Mesodermal cell (in vitro differentiated cells): Measurements from ENCODE around the gene LGR4.

ENCODE experiments used
- H3K27ac ChIP-seq: 2 replicates; pipeline ENCODE4 v1.7.0; 2013; ENCODE audit warnings: mild to moderate bottlenecking, low read depth, low read length, moderate library complexity; ENCODE audit not compliant: severe bottlenecking
- H3K36me3 ChIP-seq: 2 replicates; pipeline ENCODE4 v1.7.1; 2013; ENCODE audit warnings: mild to moderate bottlenecking, low read length, moderate library complexity; ENCODE audit not compliant: control insufficient read depth, insufficient read depth
- H3K4me1 ChIP-seq: one replicate; pipeline ENCODE4 v1.7.1; 2013; ENCODE audit warnings: mild to moderate bottlenecking, low read length; ENCODE audit not compliant: insufficient read depth, control insufficient read depth, poor library complexity, severe bottlenecking
- H3K4me3 ChIP-seq: 2 replicates; pipeline ENCODE4 v1.7.0; 2013; ENCODE audit warnings: low read length, control low read depth, mild to moderate bottlenecking; ENCODE audit not compliant: insufficient read depth, poor library complexity, severe bottlenecking; ENCODE audit errors: extremely low read depth
- H3K9me3 ChIP-seq: 2 replicates; pipeline ENCODE4 v1.7.1; 2013; ENCODE audit warnings: mild to moderate bottlenecking, low read length, moderate library complexity; ENCODE audit not compliant: control insufficient read depth
- WGBS, 2 experiments: methylation state at CpG; one replicate each; pipeline ENCODE4 v1.1.5; 2013; ENCODE audit warnings: missing lambda C conversion rate in 2 of 2; ENCODE audit not compliant: insufficient coverage in 2 of 2; 5-methylcytosine and 5-hydroxymethylcytosine counted together

LGR4 gene

DNA sequence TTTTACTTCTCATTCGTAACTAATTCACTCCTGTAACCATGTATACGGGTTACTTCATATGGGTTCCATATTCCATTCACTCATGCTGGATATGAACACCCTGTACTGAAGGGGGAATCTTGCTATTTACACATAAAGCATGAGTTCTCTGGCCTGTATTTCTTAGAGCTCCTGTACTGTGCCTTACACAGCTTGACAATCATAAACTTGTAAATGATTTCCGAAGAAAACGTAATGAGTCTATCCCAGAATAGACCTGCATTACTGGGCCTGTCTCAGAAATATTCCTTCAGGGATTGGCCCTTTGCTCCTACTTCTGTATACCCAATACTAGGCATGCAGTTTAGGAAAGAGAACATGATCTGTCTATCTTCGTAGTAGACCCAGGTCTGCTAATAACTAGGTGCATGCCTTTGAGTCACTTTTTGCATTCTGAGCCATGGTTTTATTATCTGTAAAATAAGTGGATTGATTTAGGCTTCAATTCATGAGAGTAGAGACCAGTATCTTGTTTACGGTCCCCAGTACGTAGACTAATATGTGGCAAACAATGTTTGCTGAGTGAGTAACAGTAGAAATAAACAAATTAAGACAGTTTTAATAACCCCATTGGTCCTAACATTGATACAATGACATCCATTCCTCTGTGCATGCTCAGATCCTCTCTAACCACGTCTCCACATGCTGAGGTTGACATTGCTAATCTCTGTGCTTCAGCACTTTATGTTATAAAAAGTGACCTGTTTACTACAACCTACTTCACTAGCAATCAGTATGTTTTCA, 110.8 kb downstream of the LGR4 start:
- no peak overlapping the region for H3K27ac ChIP-seq
- WGBS, 2 experiments, result 96 to 100% methylated on average over 3 of the region's 8 CpGs
- H3K4me1 ChIP-seq, result no peaks in the 10 kb centered on the region
- H3K36me3 ChIP-seq, result no peaks in the 10 kb centered on the region
- H3K4me3 ChIP-seq, result peak overlapping the region; percentile 73
- H3K9me3 ChIP-seq, result no peaks in the 10 kb centered on the region

DNA sequence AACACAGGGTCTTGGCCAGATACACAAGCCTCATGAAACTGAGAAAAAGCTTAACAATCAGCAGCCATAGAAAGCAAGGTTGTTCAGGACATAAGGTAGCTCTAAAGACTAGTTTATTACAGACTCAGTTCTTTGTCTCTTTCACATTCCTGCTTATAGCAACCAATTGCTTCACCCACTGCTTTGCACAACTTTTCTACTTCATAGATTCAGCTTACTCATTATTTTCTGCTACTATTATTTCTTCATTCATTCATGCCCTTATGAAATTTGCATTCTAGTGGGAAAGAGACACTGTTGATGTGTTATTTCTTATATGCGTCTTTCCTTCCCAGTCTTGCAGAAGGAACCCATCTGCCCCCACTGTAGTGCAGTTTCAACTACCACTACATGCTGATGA, 114.3 kb downstream of the LGR4 start:
- no peak overlapping the region for H3K4me3 ChIP-seq
- H3K27ac ChIP-seq, result no peak overlapping the region
- no peaks in the 10 kb centered on the region for H3K4me1 ChIP-seq
- WGBS, 2 experiments, result 100% methylated on average over 1 of the region's 1 CpG; no CpG with 5 or more reads in 1 of the 2 experiments
- H3K36me3 ChIP-seq, result no peaks in the 10 kb centered on the region
- H3K9me3 ChIP-seq, result no peaks in the 10 kb centered on the region

DNA sequence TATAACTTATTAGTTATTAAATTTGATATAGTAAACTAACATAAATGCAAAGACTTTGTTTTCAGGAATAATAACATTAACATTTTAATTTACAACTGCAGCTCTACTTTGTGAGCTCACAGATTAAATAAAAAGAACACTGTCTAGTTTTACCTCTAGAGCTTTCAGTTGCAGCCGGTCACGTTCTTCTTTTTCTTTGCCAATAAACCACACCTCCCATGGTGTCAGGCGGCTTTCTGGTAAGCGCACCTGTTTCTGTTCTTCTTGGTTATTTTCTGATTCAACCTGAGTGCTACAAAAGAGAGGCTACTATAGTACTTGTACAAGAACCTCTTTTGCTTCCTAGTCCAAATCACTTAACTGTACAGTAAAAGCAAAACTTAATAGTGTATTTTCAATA, 115.3 kb downstream of the LGR4 start:
- Histone ChIP-seq H3K4me1 (no peaks in the 10 kb centered on the region), H3K4me3 (no peak overlapping the region), H3K36me3 (peaks cover 3% of the 10 kb centered on the region), H3K9me3 (no peaks in the 10 kb centered on the region), H3K27ac (no peak overlapping the region)
- WGBS, 2 experiments, result 95 to 100% methylated on average over 3 to 4 of the region's 4 CpGs

DNA sequence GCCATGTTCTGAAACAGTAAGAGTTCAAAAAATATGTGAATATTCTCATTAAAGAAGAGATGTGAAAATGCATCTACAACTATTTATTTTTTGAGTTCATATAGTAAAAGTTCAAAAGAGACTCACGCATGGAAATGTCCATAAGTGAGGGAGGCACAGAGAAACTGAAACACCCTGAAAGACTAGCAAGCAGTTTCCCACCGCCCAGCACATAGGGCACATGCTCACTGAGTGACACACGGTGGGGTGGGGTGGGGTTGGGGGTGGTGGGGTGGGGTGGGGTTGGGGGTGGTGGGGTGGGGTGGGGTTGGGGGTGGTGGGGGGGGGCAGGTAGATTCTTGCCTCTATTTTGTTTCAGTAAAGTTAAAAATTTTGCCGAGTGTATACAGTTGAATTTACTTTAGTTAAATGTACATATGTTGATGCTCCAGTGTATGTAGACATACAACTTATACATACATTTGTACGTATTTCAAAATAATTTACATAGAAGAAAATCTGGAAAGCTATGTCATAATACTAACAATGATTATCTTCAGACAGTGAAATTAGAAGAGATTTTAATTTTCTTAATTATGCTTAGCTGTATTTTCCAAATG, 115.9 kb downstream of the LGR4 start:
- WGBS, 2 experiments, result no CpG with 5 or more reads among the region's 5 CpGs
- Histone ChIP-seq H3K27ac (no peak overlapping the region), H3K4me3 (no peak overlapping the region), H3K36me3 (peaks cover 8% of the 10 kb centered on the region), H3K4me1 (no peaks in the 10 kb centered on the region), H3K9me3 (no peaks in the 10 kb centered on the region)

DNA sequence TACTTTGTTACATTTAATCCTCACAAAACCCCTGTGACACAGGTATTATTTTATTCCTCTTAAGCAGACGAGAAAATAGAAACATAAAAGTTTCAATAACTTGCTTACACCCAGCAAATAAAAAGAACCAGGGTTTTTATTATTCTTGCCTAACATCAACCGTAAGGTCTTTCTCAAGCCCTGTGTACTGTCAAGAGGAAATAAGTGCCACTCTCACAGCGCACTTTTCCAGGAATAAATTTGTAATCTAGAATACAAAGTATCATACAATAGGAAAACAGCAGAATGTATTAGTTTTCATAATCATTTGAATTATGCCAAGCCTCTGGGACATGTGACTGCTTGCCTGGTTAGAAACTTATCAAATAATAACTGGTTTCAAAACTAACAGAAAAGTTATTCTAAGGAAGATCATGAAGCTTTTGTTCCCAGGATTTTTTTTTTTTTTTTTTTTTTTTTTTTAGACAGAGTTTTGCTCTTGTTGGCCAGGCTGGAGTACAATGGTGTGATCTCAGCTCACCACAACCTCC, 117.0 kb downstream of the LGR4 start:
- H3K4me1 ChIP-seq, result peaks cover 5% of the 10 kb centered on the region
- peaks cover 9% of the 10 kb centered on the region for H3K36me3 ChIP-seq
- no peak overlapping the region for H3K4me3 ChIP-seq
- H3K27ac ChIP-seq, result no peak overlapping the region
- H3K9me3 ChIP-seq, result no peaks in the 10 kb centered on the region
- WGBS, 2 experiments, result 100% methylated on average over 1 to 2 of the region's 3 CpGs

DNA sequence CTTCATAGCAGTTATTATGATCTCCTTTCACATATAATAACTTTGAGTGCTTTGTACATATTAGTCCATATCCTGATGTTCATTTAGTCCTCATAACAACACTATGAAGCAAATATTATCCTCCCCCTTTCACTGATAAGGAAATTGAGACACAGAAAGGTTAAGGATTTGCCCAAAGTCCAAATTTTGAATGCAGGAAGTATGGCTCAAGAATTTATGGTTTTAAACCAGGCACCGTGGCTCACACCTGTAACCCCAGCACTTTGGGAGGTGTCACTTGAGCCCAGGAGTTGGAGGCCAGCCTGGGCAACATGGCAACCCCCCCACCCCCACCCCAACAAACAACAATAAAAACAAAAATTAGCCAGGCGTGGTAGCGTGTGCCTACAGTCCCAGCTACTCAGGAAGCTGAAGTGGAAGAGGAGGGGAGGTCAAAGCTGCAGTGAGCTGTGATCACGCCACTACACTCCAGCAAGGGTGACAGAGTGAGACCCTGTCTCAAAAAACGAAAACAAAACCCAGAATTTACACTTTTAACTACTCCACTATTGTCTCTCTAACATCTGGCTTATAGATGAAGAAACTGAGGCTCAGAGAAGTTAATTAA, 118.1 kb downstream of the LGR4 start:
- Histone ChIP-seq H3K9me3 (no peaks in the 10 kb centered on the region), H3K36me3 (peaks cover 9% of the 10 kb centered on the region), H3K4me1 (peaks cover 14% of the 10 kb centered on the region), H3K27ac (no peak overlapping the region), H3K4me3 (no peak overlapping the region)
- 70 to 100% methylated on average over 1 to 3 of the region's 5 CpGs for WGBS, 2 experiments

DNA sequence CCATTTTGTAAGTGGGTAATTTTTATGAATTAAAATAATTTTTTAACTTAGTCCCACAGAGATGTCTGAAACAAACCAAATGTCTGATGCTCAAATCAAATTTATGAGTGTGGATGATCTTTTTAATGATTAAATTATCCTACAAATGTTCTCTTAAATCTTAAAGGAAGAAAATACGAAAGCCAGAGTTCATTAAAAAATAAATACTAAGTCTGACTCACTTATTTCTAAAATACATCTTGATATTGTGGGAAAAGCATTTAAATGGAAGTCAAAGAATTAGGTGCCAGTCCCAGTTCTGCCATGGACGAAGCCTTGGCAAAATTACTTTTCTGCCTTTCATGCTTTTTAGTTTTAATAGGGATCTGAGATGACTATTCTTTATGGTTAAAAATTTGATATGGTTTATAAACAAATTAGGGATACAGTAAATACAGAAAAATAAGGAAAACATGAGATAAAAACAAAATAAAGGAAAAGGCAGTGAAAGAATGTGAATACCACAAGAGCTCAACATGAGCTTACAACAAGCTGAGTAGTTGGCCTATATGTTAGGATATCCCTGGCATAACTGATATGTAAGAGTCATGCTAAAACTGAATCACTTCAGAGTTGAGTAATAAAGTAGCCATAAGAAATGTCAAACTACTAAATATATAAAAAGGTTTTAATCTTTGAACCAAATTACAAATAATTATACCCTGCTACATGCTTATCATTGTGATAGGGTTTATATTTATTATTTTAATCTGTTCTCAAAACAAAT, 118.8 kb downstream of the LGR4 start:
- Histone ChIP-seq H3K9me3 (no peaks in the 10 kb centered on the region), H3K4me3 (no peak overlapping the region), H3K27ac (no peak overlapping the region), H3K36me3 (peaks cover 9% of the 10 kb centered on the region), H3K4me1 (peaks cover 16% of the 10 kb centered on the region)
- WGBS, 2 experiments, result 80% methylated on average over 1 of the region's 2 CpGs; no CpG with 5 or more reads in 1 of the 2 experiments

DNA sequence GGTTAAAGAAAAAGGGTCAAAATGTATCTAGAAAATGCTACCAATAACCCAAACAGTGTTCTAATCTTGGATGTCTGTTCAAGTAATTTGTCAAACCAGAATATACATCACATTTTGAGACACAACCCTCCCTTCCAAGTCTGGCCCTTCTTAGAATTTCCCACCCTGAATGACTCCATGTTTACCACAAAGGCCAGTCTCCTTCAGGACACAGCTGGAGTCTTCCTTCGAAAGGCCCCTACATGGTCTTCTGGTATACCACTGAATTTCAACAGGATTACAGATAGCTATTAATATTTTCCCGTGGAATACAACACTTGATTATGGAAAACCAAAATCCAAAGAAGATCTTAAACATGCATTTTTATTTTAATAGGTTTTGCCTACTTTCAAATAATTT, 119.8 kb downstream of the LGR4 start:
- H3K4me1 ChIP-seq, result peaks cover 21% of the 10 kb centered on the region
- peaks cover 9% of the 10 kb centered on the region for H3K36me3 ChIP-seq
- no peaks in the 10 kb centered on the region for H3K9me3 ChIP-seq
- H3K4me3 ChIP-seq, result no peak overlapping the region
- no peak overlapping the region for H3K27ac ChIP-seq
- 80% methylated on average over 1 of the region's 2 CpGs; no CpG with 5 or more reads in 1 of the 2 experiments for WGBS, 2 experiments

DNA sequence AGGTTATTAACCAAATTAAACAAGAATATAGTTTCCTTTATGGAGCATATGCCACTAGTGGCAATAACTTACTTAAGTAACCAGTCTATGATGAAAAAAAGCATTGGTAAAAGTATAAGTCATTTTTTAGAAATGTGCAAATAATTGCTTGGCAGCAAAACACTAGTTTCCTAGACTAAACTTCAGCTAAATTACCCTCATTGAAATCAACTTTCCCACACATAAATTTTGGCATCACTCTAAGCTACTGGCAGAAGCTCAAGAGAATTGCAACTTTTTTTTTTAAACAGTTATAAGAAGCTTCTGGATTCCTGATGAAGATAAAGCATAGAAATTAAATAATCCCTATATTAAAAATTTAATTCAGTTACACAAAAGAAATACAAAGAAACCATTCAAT, 122.1 kb downstream of the LGR4 start:
- Histone ChIP-seq H3K9me3 (no peaks in the 10 kb centered on the region), H3K4me1 (peaks cover 24% of the 10 kb centered on the region), H3K27ac (peak overlapping the region; percentile 33), H3K36me3 (peaks cover 9% of the 10 kb centered on the region), H3K4me3 (no peak overlapping the region)

DNA sequence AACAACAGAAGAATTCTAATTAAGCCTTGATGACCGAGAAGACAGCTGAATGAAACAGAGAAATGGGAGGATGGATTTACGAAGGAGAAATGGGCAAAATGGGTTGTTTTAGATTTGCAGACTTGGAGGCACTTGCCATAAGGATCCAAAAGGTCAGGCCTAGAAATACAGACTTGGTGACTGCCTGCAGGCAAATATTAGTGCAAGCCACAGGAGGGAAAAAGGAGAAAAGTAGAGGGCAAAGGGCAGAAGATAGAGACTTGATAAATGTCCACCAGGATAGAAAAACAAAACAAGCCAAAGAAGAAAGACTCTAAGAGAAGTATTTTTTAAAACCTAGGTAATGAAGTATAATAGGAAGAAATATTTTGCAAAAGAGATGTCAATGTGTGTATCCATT, 122.7 kb downstream of the LGR4 start:
- H3K4me1 ChIP-seq, result peaks cover 24% of the 10 kb centered on the region
- H3K9me3 ChIP-seq, result no peaks in the 10 kb centered on the region
- peaks cover 9% of the 10 kb centered on the region for H3K36me3 ChIP-seq
- WGBS, 2 experiments, result 67 to 68% methylated on average over 2 of the region's 2 CpGs
- H3K4me3 ChIP-seq, result no peak overlapping the region
- peak overlapping the region; percentile 33 for H3K27ac ChIP-seq
